ENCODE data around the gene SLC26A1. TPM values are rescaled to one million over a fixed set of nuclear protein-coding genes. Genes with fewer than 3 reads are reported as not detected.

The SLC26A1 gene
- total RNA-seq, 2 donors from 2014 or later = 0.27 TPM; not detected in 1

DNA sequence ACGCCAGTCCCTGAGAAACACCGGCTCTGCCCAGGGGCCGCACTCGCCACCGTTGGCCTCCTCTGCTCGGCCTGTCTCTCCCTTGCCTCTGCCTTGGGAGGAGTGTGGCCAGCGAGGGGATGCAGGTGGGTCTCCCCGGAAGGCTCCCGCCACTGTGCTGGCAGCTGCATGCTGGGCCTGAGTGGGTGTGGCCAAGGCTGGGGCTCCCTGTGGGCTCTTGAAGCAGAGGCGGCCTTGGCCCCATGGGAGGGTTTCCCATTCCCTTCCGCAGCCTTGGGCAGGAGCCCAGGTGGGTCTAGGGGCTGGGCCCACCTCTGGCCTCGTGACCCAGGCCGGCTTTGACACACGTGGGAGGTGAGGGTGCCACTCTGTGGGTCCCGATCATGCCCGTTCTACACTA is 37.4 kb upstream of the SLC26A1 start:
- intact Hi-C loops (cut with DNase I) = no loop called here
- DNase-seq (no peak), ATAC-seq (no peak)

DNA sequence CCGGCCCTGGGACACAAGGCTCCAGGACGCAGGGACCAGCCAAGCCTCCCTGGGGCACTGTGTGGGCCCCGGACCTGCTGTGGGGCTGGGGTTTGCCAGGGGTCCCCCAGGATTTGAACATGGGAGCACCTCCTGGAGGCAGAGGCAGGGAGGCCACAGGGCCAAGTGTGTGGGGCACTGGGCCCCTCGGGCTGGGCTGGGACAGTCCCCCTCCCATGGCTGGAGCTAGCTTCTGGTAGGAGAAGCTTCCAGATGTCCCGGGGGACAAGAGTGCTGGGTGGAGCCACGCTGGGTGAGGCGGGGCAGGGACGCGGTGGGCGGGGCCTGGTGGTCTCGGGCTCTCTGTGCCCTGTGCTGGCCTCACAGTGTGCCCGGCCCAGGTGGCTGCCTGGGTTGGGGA is 36.8 kb upstream of the SLC26A1 start:
- intact Hi-C loops (cut with DNase I) = no loop called here
- no peak for ATAC-seq
- no peak for DNase-seq

DNA sequence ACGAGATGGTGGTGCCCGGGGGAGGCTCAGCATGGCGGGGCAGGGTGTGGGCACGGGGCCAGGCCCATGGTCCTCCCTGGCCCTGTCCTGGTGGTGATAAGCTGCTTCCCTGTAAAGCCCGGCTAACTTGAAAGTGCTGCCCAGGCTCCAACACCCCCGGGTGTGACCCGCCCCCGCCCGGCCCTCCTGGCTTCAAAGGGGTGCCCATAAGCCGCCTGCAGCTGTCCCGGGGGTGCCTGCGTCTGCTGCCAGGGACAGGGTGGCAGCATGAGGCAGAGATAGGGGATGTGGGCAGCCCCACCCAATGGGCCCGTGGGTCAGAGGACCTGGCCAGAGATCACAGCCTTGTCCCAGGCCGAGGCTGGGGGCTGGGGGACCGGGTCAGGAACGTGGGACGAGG is 36.3 kb upstream of the SLC26A1 start:
- no peak for DNase-seq
- intact Hi-C loops (cut with DNase I) = no loop called here
- no peak for ATAC-seq

DNA sequence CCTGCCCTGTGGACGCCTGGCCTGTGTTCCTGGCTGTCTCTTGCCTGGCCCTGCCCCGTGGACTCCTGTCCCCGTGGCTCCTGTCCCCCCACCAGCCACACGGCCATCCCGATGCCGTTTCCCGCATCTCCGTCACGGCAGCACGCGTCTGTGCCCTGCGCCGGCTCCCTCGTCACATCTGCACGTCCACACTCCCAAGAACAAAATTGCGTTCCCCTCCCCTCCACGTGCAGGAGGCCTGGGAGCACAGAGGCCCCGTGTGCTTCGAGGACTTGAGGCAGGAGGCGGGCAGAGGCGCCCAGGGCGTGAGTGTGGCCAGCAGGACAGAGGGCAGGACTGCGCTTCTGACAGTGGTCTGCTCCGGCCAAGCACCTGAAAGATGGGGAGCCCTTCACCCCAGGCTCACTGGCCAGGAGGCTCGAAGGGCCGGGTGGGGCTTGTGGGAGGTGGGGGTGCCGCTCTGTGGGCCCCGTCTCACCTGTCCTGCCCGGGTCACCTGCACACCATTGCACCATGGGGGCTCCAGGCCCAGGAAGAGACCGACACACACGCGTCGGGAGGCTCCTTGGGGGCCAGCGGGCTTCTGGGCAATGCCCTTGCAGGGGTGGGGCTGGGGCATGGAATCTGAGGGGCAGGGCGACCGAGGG is 35.5 kb upstream of the SLC26A1 start:
- intact Hi-C loops (cut with DNase I) = no loop called here
- DNase-seq (no peak), ATAC-seq (no peak)

DNA sequence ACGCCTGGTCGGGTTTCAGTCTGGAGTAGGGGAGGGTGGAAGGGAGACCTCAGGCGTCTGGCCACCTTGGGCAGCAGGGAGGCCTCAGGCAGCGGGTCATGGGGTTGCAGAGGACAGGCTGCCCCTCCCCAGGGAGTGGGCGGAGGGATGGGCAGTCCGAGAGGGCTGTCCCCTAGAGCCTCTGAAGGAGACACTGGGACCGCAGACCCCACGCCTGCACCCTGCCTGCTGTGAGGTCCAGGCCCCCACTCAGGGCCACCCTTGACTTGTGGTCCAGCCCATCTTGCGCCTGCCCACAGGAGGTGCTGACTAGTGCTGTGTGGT is 34.7 kb upstream of the SLC26A1 start:
- no peak for DNase-seq
- intact Hi-C loops (cut with DNase I) = no loop called here
- no peak for ATAC-seq

DNA sequence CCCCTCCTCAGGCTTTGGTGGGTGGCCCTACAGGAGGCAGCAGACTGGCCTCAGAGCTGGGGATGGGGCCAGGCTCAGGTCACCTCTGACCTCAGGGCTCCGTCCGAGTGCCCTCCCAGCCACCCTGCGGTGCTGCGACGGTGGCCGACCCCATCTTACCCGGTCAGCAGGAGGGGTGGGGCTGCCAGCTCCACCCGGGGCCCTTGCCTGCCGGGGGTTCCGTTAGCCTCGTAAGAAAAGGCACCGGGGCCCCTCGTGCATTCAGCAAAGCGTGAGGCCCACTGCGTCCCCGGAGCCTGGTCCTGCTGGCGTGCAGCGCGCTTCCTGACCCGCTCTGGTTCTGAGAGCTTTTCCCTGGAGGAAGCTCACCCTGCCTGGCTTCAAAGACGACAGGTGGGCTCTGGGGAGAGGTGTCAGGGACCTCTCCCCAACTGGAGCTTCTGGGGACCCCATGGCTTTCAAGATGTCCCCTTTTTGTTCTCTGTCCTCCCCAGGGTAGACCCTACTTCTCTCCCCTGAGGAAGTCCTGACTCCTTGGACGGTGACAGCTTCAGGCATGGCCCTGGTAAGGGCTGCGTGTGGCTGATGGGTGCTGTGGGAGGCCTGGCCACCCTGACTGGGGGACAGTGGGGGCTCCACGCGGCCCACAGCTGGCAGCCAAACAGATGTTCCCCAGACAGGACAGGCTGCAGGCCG is 34.2 kb upstream of the SLC26A1 start:
- no peak for DNase-seq
- intact Hi-C loops (cut with DNase I) = no loop called here
- no peak for ATAC-seq

DNA sequence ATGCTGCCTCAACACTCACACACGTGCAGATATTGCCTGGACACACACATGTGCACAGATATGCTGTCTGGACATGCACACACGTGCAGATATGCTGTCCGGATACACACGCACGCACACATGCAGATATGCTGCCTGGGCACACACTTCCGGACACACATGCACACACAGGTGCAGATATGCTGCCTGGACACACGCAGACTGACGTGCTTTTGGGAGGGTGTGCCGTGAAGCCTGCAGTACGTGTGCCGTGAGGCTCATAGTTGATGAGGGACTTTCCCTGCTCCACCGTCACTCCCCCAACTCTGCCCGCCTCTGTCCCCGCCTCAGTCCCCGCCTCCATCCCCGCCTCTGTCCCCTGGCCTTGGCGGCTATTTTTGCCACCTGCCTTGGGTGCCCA is 32.9 kb upstream of the SLC26A1 start:
- intact Hi-C loops (cut with DNase I) = no loop called here
- DNase-seq = no peak
- peak; percentile 19 to 55 for ATAC-seq

DNA sequence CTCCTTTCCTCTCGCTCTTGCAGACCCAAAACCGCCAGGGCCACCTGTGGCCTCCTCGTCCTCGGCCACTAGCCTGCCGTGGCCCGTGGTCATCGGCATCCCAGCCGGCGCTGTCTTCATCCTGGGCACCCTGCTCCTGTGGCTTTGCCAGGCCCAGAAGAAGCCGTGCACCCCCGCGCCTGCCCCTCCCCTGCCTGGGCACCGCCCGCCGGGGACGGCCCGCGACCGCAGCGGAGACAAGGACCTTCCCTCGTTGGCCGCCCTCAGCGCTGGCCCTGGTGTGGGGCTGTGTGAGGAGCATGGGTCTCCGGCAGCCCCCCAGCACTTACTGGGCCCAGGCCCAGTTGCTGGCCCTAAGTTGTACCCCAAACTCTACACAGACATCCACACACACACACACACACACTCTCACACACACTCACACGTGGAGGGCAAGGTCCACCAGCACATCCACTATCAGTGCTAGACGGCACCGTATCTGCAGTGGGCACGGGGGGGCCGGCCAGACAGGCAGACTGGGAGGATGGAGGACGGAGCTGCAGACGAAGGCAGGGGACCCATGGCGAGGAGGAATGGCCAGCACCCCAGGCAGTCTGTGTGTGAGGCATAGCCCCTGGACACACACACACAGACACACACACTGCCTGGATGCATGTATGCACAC is 31.8 kb upstream of the SLC26A1 start:
- intact Hi-C loops (cut with DNase I) = no loop called here
- no peak for ATAC-seq
- DNase-seq = no peak

DNA sequence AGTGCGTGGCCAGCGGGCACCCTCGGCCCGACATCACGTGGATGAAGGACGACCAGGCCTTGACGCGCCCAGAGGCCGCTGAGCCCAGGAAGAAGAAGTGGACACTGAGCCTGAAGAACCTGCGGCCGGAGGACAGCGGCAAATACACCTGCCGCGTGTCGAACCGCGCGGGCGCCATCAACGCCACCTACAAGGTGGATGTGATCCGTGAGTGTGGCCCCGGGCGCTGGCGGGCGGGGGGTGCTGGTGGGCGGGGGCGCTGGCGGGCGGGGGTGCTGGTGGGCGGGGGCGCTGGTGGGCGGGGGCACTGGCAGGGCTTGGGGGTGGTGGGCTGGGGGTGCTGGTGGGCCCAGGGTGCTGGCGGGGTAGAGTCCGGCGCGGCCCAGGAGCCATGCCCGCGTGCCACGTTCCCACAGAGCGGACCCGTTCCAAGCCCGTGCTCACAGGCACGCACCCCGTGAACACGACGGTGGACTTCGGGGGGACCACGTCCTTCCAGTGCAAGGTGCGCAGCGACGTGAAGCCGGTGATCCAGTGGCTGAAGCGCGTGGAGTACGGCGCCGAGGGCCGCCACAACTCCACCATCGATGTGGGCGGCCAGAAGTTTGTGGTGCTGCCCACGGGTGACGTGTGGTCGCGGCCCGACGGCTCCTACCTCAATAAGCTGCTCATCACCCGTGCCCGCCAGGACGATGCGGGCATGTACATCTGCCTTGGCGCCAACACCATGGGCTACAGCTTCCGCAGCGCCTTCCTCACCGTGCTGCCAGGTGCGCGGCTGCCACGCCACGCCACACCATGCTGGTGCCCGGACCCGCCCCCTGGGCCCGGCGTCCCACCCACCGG is 30.9 kb upstream of the SLC26A1 start:
- DNase-seq (no peak), ATAC-seq (no peak)
- intact Hi-C loops (cut with DNase I) = no loop called here

DNA sequence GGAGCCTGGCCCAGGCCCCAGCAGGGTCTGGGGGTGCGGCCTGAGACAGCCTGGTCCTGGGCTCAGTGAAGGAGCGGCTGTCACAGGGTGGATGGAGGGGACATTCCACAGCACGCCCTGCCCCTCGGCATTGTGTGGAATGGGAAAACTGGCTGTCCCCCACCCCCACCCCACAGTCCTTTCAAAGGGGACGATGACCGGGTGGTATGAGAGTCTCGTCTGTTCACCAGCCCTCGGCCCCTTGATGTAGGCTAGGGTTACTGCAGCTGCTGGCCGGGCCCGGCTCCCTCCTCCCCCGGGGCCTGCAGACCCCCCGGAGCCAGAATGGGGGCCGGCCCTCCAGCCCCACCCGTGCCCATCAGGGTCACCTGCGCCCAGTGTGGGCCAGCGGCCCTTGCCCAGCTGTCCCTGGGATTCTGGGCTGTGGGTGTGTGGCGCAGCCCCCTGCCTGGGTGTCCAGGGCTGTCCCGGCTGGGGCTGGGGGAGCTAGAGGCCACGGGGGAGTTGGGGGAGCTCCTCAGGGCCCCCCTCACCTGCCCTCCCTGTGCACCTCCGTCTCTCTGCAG is 30.0 kb upstream of the SLC26A1 start:
- DNase-seq = no peak
- ATAC-seq = no peak
- intact Hi-C loops (cut with DNase I) = no loop called here

DNA sequence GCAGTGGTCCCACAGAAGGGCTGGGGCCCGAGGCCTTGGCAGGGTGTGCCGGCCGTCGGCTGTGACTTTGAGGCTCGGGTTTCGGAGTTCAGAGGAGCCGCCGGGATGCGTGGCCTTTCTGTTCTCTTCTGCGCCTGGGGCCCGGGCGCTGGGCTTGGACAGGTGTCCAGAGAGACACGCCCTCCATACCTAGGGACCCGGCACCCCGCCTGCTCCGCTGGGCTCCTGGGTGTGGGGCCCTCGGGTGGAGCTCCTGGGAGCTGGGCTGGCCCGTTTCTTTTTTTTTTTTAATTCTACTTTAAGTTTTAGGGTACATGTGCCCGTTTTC is 29.5 kb upstream of the SLC26A1 start:
- no peak for ATAC-seq
- intact Hi-C loops (cut with DNase I) = no loop called here
- DNase-seq = no peak

DNA sequence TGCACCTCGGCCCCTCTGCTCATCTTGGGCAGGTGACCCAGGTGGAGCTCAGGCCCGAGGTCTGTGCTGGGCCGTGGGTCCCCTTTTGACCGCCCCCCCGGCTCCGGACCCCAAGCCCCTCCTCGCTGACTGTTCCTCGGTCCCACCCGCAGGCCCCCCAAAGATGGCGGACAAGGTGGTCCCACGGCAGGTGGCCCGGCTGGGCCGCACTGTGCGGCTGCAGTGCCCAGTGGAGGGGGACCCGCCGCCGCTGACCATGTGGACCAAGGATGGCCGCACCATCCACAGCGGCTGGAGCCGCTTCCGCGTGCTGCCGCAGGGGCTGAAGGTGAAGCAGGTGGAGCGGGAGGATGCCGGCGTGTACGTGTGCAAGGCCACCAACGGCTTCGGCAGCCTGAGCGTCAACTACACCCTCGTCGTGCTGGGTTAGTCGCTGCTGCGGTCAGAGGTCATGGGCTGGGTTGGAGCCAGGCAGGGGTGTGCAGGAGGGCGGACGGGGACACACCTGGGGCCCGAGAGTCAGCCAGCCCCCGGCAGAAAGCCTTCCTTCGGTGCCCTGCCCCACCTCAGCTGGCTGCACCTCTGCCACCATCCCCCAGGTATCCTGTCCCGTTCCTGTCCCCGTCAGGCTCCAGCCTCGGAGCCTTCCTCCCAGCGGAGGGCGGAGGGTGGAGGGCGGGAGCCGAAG is 29.0 kb upstream of the SLC26A1 start:
- intact Hi-C loops (cut with DNase I) = no loop called here
- no peak for ATAC-seq
- no peak for DNase-seq

DNA sequence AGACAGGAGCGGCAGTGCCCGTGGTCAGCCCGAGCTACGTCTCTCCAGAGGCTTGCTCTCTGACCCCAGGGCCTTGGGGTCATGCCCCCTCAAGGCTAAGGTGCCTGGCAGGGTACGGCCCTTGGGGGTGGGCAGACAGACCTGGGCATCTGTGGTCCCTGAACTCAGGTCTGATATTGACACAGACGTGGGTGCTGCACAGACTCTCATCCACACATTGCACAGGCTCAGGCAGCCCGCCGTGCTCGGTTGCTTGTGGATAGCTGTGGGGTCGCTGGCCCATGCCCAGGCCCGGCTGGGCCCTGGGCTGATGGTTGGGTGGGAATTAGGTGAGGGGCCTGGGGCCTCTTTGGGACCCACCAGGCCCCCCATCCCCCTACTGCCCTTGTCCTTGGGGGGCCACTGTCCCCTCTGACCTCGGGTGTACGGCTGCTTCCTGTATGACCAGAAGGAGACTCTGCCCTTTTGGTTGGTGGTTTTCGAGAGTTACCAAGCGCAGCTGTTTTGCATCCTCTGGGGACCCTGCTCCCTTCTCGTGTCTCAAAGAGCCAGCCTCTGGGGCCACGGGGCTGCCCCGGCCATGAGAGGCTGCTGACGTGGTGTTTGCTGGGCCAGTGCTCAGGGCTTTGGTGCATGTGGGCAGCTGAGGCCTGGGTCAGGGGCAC is 28.3 kb upstream of the SLC26A1 start:
- intact Hi-C loops (cut with DNase I) = no loop called here
- ATAC-seq (no peak), DNase-seq (no peak)

DNA sequence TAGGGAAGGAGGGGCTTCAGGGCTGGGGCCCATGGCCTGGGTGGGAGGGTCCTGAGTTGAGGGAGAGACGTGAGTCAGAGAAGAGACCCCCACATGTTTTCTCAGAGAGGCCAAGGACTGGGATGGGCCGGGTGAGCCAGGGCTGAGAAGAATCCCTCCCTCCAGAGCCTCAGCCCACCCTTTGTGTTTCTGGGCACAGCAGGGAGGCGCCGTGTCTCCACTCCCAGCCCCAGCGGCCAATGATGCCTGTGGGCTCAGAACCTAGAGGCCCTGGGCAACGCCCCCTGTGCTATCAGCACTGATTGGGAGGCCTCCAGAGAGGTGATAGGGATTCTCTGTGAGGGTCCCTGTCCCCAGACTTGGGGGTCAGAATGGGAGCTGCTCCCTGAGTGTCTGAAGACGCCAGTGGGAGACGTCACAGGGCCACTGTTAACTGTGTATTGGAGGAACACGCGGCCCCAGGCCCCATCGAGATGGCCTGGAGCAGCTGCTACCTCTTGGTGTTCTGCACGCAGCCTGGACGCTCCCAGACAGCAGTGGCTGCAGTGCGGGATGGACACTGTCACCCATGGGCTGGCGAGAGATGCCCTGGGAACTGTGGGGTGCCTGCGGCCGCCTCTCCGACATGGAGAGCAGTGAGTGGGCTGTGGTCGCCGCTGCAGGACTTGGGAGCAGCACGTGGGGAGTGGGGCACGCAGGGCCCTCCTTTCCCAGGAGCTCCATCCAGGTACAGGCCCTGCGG is 26.7 kb upstream of the SLC26A1 start:
- no peak for ATAC-seq
- intact Hi-C loops (cut with DNase I) = no loop called here
- DNase-seq = no peak

DNA sequence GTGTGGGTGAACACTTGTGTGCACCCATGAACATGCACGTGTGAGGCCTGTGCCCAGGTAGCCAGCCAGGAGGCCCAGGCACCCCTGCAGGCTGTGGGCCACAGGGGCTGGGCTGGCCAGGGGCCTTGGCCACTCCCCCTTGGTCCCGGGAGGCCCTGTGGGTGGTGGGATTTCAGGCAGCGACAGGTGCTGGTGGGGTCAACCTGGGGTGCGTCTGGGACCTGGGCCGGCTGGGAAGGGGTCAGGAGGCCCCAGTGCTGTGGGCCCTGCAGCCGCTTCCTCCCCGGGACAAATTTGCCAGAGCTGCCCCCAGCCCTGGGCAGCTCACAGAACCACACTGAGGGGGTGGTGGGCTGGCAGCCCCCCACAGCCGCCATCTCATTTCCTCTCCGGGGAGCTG is 26.1 kb upstream of the SLC26A1 start:
- DNase-seq = no peak
- intact Hi-C loops (cut with DNase I) = no loop called here

DNA sequence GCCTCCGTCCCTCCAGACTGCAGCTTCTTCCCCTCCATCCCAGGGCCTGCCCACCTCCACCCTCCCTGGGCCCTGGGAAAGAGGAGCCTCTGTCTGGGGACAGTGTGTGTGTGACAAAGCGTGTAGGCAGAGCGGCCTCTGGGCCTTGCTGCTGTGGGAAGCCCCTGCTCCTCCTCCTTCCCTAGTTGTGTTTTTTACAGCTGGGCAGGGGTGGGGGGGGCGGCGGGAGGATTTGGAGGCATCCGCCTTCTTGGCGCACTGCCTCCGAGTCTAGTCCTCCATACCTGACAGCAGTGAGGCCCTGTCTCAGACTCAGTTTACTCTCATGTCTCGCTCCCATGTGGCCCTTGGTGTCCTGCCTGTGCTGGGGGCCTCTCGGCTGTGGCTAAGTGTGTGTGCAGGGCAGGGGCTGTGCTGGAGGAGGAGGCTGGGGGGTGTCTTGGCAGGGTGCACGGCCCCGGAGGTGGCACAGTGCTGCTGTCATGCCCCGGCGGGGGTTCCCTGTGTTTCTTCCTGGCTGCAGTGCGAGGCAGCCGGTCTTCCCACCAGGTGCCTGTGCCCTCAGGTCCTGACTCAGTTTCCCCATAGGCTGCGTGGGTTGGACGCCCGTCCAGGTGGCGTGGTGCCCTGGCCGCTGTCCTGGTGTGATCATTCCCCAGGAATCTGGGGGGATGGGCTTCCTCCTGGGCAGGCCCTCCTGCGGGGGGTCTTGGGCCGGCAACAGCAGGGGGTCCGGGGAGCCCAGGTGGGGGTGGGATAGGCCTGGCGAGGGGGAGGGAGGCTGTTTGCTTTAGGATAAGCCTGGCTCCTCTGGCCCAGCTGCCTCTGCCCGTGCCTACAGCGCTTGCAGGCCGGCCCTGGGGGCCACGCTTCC is 25.2 kb upstream of the SLC26A1 start:
- DNase-seq = no peak
- intact Hi-C loops (cut with DNase I) = no loop called here
- no peak for ATAC-seq

More for the DNA sequence above, 26.1 kb upstream of the SLC26A1 start:
- no peak for ATAC-seq

DNA sequence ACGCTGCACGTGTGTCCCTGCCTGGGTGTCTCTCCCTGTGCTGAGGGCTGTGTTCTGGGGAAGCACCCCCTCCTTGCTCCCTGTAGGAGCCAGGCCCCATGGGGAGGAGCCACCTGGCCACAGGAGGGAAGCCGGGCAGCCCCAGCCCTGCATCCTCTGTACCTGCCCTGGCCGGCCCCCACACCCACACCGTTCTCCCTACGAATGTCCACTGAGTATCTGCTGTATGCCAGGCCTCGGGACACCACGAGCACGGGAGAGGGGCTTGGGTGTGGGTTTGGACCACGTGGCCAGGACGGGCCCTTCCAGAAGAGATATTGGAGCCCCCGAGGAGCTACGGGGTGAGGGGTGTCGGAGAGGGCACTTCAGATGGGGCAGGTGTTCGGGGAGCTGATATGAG is 24.5 kb upstream of the SLC26A1 start:
- intact Hi-C loops (cut with DNase I) = no loop called here
- DNase-seq = no peak
- ATAC-seq = no peak

All from left cardiac atrium (tissue), 4 donors.